ENCODE data around the gene CAPN13.

Gene CAPN13

DNA sequence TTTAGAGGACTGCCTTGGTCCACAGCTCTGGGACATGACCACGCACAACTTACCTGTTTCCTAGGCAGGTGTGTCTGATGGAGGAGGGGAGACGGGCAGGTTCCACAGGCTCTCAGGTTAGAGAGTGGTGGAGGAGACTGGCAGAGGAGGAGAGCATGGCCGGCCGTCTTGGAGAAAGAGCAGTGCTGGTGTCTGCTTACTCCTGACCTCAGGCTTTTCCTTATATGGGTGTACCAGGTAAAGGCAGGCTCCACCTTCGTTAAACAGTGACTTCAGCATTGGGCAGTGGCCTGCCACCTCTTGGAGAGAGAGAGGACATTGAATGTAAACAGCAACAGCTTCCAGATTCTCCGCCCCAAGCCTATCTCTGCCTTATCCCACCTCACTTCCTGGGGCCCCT is at the start of gene CAPN13:
CAPN13 (minus strand) TSS at position 198 of the 400 bp plus-strand sequence. CDS start 20,121 bp downstream, outside the sequence.
- in situ Hi-C loops (cut with MboI; ENCODE audit: low sequenced_read_pairs) = no loop called here

GRCh38 chr2:30847841-30848240 is 40.6 kb upstream of the CAPN13 start:
- in situ Hi-C loops (cut with MboI; ENCODE audit: low sequenced_read_pairs) = no loop called here

DNA sequence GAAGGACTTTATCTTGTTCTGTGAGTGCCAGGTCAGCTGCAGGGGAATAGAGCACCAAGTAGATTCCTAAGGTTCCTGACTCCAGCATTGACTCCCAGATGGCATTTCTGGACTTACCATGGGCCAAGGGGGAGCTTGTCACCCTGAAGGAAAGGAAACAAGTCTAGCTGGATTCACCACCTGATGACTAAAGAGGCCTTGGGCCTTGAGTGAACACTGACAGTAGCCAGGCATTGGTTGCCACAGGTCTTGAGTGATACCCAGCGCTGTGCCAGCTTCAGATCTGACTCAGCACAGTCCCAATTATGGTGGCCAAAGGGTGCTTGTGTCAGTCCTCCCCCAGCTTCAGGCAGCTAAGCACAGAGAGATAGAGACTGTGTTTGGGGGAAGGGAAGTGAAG is 40.1 kb upstream of the CAPN13 start:
- in situ Hi-C loops (cut with MboI; ENCODE audit: low sequenced_read_pairs) = no loop called here

DNA sequence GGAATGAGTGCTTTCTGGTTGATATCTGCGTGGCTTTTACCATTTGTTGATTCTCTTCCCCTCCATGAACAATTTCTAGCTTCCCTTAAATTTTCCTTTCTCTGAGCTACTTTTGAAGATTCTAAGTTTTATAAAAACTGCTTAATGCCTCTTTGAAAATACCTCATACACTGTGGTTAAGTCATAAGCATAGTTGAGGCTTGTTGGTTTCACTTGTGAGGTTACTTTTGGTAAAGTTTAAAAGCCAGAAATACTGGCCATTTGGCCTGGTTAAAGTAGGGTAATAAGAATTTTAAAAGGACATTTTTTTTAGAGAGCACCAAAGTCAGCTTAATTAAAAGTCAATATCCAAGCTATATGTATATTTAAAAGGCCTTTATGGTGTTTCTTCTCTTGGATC is 21.3 kb upstream of the CAPN13 start:
- in situ Hi-C loops (cut with MboI; ENCODE audit: low sequenced_read_pairs) = no loop called here

- in situ Hi-C loops (cut with MboI; ENCODE audit: low sequenced_read_pairs) = no loop called here
Measured at GRCh38 chr2:30826916-30827315, 19.7 kb upstream of the CAPN13 start.

DNA sequence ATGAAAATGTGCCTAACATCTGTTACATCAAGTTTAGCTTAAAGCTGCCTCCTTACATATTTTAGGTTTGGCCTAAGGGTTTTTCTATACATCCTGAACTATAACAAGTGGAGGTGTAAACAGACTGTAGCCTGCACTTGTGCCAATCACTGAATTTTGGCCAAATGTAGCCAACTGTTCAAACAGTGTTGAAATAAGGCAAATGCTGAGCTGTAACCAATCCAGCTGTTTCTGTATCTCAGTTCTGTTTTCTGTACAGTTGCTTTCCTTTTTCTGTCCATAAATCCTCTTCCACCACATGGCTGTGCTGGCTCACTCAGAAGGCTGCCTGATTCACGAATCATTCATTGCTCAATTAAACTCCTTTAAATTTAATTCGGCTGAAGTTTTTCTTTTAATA is 19.2 kb upstream of the CAPN13 start:
- in situ Hi-C loops (cut with MboI; ENCODE audit: low sequenced_read_pairs) = no loop called here

GRCh38 chr2:30823452-30823851 is 16.2 kb upstream of the CAPN13 start:
- in situ Hi-C loops (cut with MboI; ENCODE audit: low sequenced_read_pairs) = no loop called here

GRCh38 chr2:30821960-30822359 is 14.7 kb upstream of the CAPN13 start:
- in situ Hi-C loops (cut with MboI; ENCODE audit: low sequenced_read_pairs) = no loop called here

DNA sequence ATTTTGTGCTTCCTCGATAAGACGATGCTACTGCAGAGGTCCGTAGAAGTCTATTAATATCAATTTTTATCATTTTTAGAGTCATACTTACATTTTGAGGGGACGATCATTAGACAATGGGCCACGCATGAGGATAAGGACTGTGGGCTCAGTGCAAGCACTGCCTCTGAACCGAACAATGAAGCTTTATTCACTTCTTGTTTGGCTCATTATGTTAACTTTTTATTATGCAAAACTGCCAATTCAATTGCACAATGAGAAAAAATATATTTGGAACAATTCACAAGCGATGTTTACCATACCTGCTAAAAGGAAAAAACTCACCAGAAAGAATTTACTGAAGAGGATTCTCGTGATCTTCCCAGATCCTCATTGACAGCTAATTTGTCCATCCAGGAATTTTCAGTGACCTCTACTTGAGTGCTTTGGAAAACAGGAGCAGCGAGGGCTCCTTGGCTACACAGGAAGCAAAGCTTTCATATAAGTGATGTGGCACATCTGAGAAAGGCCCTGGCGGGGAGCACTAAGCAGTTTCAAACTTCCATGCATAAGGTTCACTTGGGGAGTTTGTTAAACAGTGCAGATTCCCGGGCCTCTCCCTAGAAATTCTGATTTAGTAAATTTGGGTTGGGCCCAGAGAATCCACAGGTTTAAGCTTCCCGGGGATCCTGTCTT is 13.3 kb upstream of the CAPN13 start:
- in situ Hi-C loops (cut with MboI; ENCODE audit: low sequenced_read_pairs) = no loop called here

- in situ Hi-C loops (cut with MboI; ENCODE audit: low sequenced_read_pairs) = no loop called here
Measured at GRCh38 chr2:30809938-30810337, 2.7 kb upstream of the CAPN13 start.

DNA sequence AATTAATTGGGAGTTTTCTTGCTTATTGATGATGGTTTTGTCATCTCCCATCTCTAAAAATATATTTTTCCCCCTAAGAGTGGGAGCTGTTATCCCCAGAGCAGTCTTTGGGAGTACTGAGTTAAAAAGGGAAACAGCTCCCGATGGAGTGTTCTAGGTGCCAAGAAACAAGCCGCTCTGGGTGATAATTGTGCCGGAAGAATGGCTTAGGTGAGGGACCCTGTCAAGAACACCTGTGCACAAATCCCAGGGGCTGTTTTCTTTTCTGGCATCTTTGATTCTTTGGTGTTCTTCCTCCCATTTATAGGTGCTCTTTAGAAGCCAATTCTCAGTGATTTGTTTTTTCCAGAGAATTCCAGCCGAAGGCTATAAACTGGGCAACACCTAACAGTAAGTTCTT is 1.4 kb upstream of the CAPN13 start:
- in situ Hi-C loops (cut with MboI; ENCODE audit: low sequenced_read_pairs) = no loop called here

DNA sequence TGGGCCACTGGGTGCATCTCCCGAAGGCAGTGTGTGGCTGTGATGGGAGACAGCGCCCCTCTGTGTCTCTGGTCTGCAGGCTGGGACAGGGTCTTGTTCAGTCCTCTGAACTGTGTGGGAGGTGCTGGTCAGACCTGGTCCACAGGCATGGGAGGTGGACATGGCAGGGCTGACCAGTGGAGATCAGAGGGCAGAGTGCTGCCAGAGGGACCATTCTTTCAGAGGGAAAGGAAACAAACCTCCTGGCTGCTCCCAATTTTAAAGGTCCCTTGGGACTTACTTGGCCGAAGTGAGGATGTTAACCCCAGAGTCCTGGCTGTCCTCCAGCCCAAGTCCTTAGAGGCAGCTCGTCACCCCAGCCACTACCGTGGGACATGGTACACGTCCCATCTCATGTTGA is 4.0 kb downstream of the CAPN13 start:
- in situ Hi-C loops (cut with MboI; ENCODE audit: low sequenced_read_pairs) = no loop called here

DNA sequence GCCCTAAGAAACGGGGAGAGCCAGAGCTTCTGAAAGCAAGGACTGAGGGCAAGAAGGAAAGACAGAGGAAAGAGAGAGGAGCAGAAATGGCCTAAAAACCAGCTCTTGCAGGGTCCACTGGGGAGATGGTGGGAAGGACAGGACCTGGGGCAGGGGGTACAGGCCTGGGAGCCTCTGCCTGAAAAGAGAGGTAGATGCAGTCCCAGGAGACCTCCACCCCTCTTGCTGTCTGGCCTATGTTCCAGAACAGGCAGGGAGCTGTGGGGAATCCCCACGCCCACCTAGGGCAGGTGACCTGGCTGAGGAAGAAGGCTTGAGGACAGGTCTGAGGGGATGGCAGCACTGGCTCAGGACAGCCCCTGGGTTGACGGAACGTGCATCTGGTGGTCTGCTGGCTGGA is 4.6 kb downstream of the CAPN13 start:
- in situ Hi-C loops (cut with MboI; ENCODE audit: low sequenced_read_pairs) = no loop called here

DNA sequence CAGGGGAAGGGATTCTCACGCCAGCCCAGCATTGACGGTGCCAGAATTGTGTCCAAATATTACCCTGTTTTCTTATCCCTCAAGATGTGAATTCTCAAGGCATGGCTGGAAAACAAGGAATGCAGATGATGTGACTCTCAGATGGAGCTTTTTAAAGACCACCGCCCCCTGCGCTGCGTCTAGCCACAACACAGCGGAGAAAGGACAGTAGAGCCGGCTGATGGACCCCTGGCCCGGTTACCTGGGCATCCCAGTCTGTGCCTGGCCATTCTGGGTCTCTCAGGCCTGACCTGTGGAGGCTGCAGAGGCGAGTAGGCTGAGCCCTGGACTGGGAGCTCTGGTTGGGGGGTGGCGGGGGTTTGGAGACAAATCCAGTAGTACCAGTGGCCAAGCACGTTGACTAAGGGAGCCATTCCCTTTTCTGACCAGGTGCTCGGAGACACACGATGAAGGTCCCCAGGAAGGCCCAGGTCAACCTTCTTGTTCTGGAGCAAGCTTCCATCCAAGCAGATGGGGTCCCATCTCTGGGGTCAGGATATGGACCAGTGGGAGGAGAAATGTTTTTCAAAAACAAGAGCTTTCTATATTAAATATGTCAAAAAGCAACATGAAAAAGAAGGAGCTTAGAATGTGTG is 5.3 kb downstream of the CAPN13 start:
- in situ Hi-C loops (cut with MboI; ENCODE audit: low sequenced_read_pairs) = no loop called here

DNA sequence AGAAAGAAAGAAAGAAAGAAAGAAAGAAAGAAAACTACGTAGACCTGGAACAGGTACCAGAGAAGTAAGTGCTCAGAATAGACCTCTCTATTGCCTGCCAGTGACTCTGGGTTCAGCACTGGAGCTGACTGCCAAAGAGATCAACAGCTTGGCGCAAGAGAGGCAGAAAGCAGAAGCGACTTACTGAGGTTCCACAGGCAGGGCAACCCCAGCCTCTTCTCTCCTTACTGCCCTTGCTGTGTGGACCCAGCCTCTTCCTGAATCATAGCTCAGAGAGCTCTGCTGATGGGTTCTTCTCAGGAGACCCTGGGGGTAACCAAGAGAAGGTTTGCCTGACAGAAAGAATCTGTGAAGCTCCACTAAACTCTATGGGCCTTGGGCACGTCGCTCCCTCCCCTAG is 7.1 kb downstream of the CAPN13 start:
- in situ Hi-C loops (cut with MboI; ENCODE audit: low sequenced_read_pairs) = no loop called here

- in situ Hi-C loops (cut with MboI; ENCODE audit: low sequenced_read_pairs) = no loop called here
Measured at GRCh38 chr2:30799366-30799765, 7.9 kb downstream of the CAPN13 start.

- in situ Hi-C loops (cut with MboI; ENCODE audit: low sequenced_read_pairs) = no loop called here
Measured at GRCh38 chr2:30798536-30798991, 8.7 kb downstream of the CAPN13 start.

DNA sequence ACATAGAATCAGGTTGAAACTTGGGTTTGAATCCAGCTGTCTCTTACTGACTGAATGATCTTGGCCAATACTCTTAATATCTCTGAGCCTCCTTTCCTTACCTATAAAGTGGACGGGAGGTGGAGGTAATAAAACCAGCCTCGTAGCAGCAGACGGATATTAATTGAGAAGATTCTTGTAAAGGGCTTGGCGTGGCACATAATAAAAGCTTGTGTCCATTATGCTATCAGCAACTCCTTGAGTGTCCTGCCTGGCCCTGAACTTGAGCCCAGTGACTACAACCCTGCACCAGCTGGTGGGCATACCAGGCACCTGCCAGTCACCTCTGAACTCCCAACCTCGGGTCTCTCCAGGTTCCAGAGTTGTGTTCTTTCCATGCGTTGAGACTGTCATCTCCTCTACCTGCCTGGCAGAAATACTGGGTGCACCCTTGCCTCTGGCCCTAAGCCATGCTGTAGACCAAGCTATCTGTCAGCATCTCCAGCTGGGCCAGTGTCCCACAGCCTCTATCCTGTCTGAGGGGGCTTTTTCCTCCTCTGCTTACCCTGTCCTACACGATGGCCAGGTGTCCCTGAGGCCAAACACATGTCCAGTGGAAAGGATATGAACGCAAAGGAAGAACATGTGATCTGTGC is 9.7 kb downstream of the CAPN13 start:
- in situ Hi-C loops (cut with MboI; ENCODE audit: low sequenced_read_pairs) = no loop called here

- in situ Hi-C loops (cut with MboI; ENCODE audit: low sequenced_read_pairs) = no loop called here
Measured at GRCh38 chr2:30796699-30797098, 10.5 kb downstream of the CAPN13 start.

DNA sequence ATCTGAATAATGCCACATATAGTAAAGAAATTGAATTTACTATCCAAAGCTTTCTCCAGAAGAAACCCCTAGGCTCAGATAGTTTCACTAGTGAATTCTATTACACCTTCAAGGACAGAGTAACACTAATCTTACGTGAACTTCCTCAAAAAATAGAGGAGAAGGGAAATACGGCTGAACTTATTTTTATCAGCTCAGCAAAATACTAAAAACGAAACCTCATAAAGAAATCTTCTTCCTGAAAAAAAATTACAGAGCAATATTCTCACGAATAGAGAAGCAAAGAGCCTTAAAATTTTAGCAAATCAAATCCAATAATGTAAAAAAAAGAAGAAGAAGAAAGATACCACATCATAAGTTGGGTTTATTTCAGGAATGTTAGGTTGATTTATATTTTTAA is 14.7 kb downstream of the CAPN13 start:
- in situ Hi-C loops (cut with MboI; ENCODE audit: low sequenced_read_pairs) = no loop called here

DNA sequence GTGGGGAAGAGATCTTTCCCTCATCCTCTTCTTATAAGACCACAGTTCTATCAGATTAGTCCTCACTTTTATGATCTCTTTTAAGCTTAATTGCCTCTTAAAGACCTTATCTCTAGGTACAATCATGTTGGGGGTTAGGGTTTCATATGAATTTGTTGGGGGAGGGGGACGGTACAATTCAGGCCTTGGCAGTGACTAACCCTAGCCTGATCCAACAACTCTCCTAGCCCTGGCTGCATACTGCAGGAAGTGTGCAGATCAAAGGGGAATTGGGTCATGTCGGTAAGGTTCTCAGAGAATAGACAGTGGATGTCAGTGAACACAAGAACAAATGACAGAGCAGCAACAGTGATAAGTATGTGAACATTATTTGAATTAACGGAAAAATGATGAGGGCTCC is 16.4 kb downstream of the CAPN13 start:
- in situ Hi-C loops (cut with MboI; ENCODE audit: low sequenced_read_pairs) = no loop called here

DNA sequence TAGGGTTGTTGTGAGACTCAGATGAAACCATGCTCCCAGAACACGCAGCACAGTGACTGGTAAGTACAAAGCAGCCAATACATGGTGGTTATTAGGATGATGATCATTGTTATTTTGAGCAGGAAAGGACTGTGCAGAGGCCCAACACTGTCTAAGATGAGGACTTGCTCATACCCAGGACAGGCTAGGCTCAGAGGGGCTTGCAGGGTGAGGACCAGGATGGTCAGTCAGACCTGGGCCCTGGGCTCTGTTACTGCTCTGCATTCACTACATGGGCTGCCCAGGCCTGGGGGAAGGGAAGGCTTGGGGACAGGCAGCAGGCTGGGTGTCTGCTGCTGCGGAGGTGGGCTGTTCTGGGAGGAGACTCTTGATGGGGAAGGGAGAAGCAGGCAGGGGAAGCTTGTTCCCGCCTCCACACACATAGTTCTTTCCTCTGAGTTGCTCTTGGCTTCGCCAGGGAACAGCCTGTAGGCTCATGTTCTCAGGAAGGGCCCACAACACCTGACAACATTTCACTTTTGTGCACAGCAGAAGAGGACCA is 17.5 kb downstream of the CAPN13 start:
- in situ Hi-C loops (cut with MboI; ENCODE audit: low sequenced_read_pairs) = no loop called here

Data from hTERT RPE-1 (cell line).